ENCODE measurements around the gene SGK2.
"Not testable (repeated sequence)": the region's sequence is repeated elsewhere in the genome, so short reads cannot be mapped to it uniquely, and the experiment has no call there.

The SGK2 gene

GRCh38 chr20:43563991-43564390 is 5.2 kb downstream of the SGK2 start:
- no peak for DNase-seq (ENCODE audit: low read depth)

- no peak for DNase-seq (ENCODE audit: low read depth)
These were observed 5.6 kb downstream of the SGK2 start for GRCh38 chr20:43564455-43564854.

- DNase-seq (ENCODE audit: low read depth), result no peak
These were observed 6.3 kb downstream of the SGK2 start for GRCh38 chr20:43564993-43565757.

GRCh38 chr20:43565758-43566104 is 6.9 kb downstream of the SGK2 start:
- no peak for DNase-seq (ENCODE audit: low read depth)

- no peak for DNase-seq (ENCODE audit: low read depth)
These were observed 8.7 kb downstream of the SGK2 start for GRCh38 chr20:43567477-43567876.

- no peak for DNase-seq (ENCODE audit: low read depth)
These were observed 9.9 kb downstream of the SGK2 start for GRCh38 chr20:43568706-43569105.

GRCh38 chr20:43569282-43569681 is 10.5 kb downstream of the SGK2 start:
- DNase-seq (ENCODE audit: low read depth), result no peak

- DNase-seq (ENCODE audit: low read depth), result no peak
These were observed 11.7 kb downstream of the SGK2 start for GRCh38 chr20:43570496-43570895.

GRCh38 chr20:43571310-43571709 is 12.5 kb downstream of the SGK2 start:
- DNase-seq (ENCODE audit: low read depth), result no peak

GRCh38 chr20:43571771-43572170 is 12.9 kb downstream of the SGK2 start:
- DNase-seq (ENCODE audit: low read depth), result no peak

GRCh38 chr20:43572891-43573290 is 14.1 kb downstream of the SGK2 start:
- DNase-seq (ENCODE audit: low read depth), result no peak

- no peak for DNase-seq (ENCODE audit: low read depth)
These were observed 17.3 kb downstream of the SGK2 start for GRCh38 chr20:43576108-43576507.

- no peak for DNase-seq (ENCODE audit: low read depth)
These were observed 21.3 kb downstream of the SGK2 start for GRCh38 chr20:43579861-43580793.

GRCh38 chr20:43583133-43583864 is 24.5 kb downstream of the SGK2 start:
- no peak for DNase-seq (ENCODE audit: low read depth)

GRCh38 chr20:43583982-43584432 is 25.2 kb downstream of the SGK2 start:
- DNase-seq (ENCODE audit: low read depth), result no peak

GRCh38 chr20:43584448-43585136 is 25.8 kb downstream of the SGK2 start:
- no peak for DNase-seq (ENCODE audit: low read depth)

- no peak for DNase-seq (ENCODE audit: low read depth)
These were observed 27.8 kb downstream of the SGK2 start for GRCh38 chr20:43586641-43587040.

GRCh38 chr20:43588526-43588925 is 29.7 kb downstream of the SGK2 start:
- not testable (repeated sequence) for DNase-seq (ENCODE audit: low read depth)

- DNase-seq (ENCODE audit: low read depth), result no peak
These were observed 31.2 kb downstream of the SGK2 start for GRCh38 chr20:43590036-43590391.

GRCh38 chr20:43590392-43591303 is 31.8 kb downstream of the SGK2 start, which contains the start of gene IFT52:
Gene IFT52, plus strand, starts transcription at chr20:43590937. Its CDS starts 3,762 bp downstream, at chr20:43594699.
- peak; percentile 82 for DNase-seq (ENCODE audit: low read depth)

GRCh38 chr20:43601960-43602359 is 43.1 kb downstream of the SGK2 start:
- DNase-seq (ENCODE audit: low read depth), result not testable (repeated sequence)

All from activated T-helper 9 cell treated with anti-CD3 and anti-CD28 coated beads, Interleukin-2, amount 50 U/mL, for 16 hours (primary cell).